Activated CD4-positive, alpha-beta T cell treated with anti-CD3 and anti-CD28 coated beads, Interleukin-2, amount 50 U/mL, for 24 hours (primary cell): ENCODE results near the gene ATF5.
"Not testable (repeated sequence)": the region's sequence is repeated elsewhere in the genome, so short reads cannot be mapped to it uniquely, and the experiment has no call there.

Source experiments
- DNase-seq, 2 donors: peaks; one replicate each; pipeline ENCODE4 v3.0.0-alpha.2; 2020; ENCODE audit warnings: low read depth in 1 of 2, low spot score in 1 of 2

The ATF5 gene

GRCh38 chr19:49921871-49922795 is 6.9 kb upstream of the ATF5 start:
- DNase-seq = no peak

DNA sequence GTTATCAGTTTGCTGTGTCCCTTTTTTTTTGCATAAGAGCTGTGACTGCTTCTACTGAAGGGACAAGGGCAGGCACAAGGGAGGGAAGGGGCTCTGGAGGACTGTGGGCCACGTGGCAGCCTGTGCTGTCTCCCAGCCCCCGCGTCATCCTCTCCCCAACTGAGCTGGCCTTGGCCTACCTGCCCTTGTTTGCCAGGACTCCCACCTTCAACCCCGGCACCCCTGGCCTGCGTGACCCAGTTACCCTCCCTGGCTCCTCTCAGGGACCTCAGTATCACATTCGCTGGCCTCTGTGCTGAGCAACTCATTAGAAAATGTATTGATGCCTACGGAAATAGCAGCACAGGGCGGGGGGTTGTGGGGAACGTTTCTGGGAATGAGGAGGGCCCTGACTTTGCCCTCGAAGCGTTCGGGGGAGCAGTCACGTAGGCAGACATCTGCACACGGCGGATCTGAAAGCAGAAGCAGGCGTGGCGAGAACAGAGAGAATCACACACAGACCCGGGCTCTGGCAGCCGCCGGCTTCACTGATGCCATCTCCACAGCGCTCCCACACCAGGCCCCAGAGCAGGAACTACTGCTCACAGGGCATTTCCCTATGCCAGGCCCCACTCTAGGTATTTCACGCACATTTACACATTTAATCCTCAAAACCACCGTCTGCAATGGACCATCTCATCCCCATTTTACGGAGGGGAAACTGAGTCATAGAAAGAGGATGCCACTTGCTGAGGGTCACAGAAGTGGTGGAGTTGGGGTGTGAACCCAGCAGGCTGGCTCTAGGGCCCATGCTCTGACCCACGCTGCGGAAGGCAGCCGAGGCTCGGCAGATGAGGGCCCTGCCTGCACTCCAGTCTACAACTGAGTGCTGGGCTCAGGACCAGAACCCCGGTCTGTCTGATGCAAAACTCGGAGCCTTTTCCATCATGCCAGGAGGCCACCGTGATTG is 5.7 kb upstream of the ATF5 start:
- no peak for DNase-seq

DNA sequence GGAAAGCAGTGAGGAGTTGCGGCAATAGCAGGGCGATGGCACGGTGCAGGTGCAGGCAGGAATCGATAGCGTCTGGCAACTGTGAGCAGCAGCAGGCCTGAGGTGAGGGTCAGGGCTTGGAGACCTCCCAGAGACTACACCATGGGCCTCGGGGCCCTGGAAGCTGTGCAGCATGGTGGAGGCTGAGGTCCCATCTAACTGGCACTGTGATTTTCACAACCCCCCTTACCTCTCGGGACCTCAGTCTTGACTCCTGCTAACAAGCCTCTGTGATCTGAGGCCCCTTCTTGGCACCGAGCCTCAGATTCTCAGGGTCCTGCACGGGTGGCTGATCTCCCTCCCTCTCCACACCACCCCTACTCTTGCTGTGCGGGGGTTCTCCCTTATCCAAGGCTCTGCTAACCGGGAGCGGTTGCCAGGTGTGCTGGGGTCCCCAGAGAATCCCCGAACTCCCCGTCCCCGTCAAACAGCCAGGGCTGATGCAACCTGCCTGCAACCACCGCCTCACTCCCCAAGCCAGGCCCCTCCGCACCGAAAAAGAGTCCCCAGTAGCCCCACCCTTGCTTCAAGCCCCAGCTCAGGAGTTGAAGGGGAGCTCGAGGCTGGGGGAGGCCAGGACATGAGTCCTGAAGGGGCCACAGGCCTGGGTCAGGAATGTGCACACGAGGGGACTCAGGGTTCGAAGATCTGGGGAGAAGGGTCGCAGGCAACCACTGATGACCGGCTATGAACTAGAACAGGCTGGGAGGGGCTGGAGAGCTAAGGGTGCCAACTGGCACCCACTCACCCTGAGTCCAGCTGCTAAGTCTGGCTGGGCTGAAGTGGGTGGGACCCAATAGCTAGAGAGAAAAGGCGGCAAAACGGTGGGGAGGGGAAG is 4.8 kb upstream of the ATF5 start:
- no peak for DNase-seq

DNA sequence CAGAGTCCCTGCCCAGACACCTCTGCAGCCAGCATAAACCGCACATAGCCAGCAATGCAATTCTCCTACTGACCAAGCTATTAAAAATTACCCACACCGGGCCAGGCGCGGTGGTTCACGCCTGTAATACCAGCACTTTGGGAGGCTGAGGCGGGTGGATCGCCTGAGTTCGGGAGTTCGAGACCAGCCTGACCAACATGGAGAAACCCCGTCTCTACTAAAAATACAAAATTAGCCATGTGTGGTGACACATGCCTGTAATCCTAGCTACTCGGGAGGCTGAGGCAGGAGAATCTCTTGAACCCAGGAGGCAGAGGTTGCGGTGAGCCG is 4.2 kb upstream of the ATF5 start:
- DNase-seq = not testable (repeated sequence)

GRCh38 chr19:49925486-49925885 is 3.5 kb upstream of the ATF5 start:
- no peak for DNase-seq

- DNase-seq = no peak
Measured at GRCh38 chr19:49926515-49926914, 2.5 kb upstream of the ATF5 start.

- DNase-seq = no peak
Measured at GRCh38 chr19:49927526-49928264, 1.3 kb upstream of the ATF5 start.

DNA sequence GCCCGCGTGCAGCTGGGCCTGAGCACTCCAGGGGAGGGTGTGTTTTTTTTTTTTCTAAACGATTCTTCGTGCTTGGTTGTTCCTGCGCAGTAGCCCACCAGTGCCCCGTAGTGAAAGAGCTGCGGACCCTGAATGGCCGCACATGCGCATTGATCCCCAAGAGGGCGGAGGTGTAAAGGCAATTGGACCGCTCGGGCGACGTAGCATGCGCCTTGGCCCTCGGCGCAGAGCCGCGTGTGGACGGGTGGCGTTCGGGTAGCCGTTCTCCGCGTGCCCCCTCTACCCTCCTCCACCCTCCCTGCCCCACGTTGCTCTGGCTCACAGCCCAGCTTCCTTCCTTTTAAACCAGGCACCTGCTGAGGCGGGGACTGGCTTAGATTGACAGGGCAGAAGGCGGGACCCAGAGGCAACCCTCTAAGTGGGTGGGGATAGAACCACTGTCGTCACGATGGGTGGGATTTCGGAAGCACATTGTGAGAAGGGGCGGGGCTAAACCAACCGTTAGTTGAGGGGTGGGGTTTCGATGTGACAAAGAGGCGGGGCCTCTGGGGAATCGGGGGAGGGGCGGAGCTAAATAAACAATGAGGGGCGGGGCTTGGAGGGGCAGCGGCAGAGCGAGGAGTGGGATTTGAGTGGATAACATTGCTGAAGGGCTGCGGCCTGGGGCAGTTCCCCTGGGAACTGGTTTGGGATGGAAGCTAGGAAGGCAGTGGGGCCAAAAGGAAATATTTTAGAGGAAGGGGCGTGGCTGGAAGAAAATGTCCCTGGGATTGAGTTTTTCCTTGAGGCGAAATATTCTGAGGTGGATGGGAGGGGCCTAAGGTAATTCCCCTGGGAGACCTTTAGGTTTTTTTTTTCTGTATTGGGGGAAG is 842 bp downstream of the ATF5 start:
- DNase-seq = peak; percentile 83 to 95

DNA sequence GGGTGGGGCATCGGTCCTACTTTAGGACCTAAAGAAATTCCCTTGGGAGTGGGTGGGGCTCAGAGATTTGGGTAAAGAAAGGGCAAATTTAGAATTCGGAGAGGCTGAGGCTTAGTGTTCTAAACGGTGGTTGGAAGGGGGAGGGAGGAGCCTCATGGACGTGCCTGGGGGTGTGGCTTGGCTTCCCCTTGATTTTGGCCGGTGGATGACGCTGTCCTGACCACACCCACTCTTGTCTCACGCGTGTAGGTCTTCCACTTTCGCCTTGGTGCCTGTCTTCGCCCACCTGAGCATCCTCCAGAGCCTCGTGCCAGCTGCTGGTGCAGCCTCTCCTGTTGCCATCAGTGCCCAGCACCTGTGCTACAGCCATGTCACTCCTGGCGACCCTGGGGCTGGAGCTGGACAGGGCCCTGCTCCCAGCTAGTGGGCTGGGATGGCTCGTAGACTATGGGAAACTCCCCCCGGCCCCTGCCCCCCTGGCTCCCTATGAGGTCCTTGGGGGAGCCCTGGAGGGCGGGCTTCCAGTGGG is 1.5 kb downstream of the ATF5 start:
- no peak for DNase-seq

GRCh38 chr19:49931293-49932040 is 2.5 kb downstream of the ATF5 start:
- DNase-seq = no peak

GRCh38 chr19:49932041-49932451 is 3.0 kb downstream of the ATF5 start:
- no peak for DNase-seq

GRCh38 chr19:49932731-49933131 is 3.7 kb downstream of the ATF5 start:
- DNase-seq = no peak

- DNase-seq = no peak
Measured at GRCh38 chr19:49933643-49934042, 4.6 kb downstream of the ATF5 start.

- DNase-seq = no peak
Measured at GRCh38 chr19:49936549-49936948, 7.5 kb downstream of the ATF5 start.

DNA sequence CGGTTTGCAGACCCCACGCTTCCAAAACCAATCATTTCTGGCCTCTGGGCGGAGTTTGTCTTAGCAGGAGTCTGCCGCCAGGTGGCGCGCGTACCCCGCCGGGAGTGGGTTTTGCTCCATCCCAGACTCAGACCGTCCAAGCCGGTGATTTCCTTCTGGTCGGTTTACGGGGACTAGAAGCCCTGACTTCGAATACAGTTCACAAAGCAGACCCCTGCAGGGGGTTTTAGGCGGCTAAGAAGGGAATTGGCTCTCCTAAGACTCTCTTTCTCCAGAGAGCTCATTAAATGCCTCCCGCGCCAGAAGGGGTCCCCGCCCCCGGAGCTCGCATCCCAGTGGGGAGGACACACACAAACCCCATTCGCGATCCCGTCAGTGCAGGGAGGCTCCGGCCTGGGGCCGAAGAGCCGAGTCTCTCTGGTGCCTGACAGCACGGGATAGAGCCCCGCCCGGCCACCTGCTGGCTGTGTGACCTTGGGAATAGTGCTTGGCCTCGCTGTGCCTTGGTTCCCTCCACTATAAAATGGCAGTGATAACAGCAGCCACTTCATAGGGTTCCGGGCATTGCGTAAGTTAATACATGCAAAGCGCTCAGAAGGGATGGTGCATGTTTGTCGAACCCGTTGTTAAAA is 8.9 kb downstream of the ATF5 start:
- peak; percentile 65 to 70 for DNase-seq

DNA sequence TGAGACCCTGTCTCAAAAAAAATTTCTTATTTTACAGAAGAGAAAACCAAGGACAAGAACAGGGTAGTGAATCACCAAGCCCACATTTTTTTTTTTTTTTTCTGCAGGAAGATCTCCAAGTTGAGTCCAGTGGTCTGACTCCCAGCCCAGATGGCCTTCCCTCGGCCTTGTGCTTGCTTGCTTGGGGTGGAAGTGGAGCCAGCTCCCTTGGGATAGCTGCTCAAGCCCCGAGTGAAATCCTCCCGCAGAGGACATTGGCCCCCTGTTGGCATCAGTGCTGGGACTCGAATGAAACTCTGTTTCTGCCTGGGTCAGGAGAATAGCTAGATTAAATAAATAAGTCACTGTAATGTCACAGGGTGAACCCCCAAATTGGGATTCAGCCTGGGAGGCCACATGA is 9.7 kb downstream of the ATF5 start:
- DNase-seq = no peak

- no peak for DNase-seq
Measured at GRCh38 chr19:49939721-49940481, 10.9 kb downstream of the ATF5 start.
